Tibial nerve (tissue), 4 donors: ENCODE measurements around the gene EPSTI1.

Experiments used
- CTCF ChIP-seq, 5 experiments: fragments of 200-600 bp in 3 of 5; fragments of 450-650 bp in 2 of 5; sonication (generic) in 3 of 5; IDR thresholded peaks; one replicate each; pipeline ENCODE4 v1.5.1; 2016 to 2019; ENCODE audit warnings: antibody characterized with exemption in 5 of 5, mild to moderate bottlenecking in 3 of 5, moderate library complexity in 2 of 5
- EP300 ChIP-seq, 2 donors: sonication (generic); formaldehyde crosslinking; IDR thresholded peaks; one replicate each; pipeline ENCODE4 v1.6.1; 2017; ENCODE audit warnings: antibody characterized with exemption in 2 of 2, mild to moderate bottlenecking in 1 of 2
- POLR2A ChIP-seq, 2 donors: fragments of 450-650 bp; IDR thresholded peaks; one replicate each; pipeline ENCODE4 v1.6.1; 2017; ENCODE audit warnings: antibody characterized with exemption in 2 of 2, mild to moderate bottlenecking in 2 of 2, moderate library complexity in 2 of 2

DNA sequence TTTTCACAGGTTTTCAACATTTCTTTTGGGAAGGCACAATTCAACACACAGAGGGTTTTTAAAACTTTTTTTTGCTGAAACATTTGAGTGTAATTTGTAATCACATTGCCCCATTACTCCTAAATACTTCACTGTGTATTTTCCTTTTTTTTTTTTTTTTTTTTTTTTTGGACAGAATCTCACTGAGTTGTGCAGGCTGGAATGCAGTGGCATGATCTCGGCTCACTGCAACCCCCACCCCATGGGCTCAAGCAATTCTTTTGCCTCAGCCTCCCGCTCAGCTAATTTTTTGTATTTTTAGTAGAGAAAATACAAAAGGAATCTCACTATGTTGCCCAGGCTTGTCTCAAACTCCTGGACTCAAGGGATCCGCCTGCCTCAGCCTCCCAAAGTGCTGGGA lies 16.6 kb upstream of the EPSTI1 start:
- TF ChIP-seq POLR2A (IDR thresholded peaks at IDR 0.05) (no peak), CTCF (IDR thresholded peaks at IDR 0.05) (no peak), EP300 (IDR thresholded peaks at IDR 0.05) (no peak)
